GM19328 (cell line): Measurements from ENCODE around the gene NRGN.

Experiments used
- ATAC-seq: cut with Tn5 transposase; IDR thresholded peaks from one replicate; pipeline ENCODE4 v1.9.1; 2021; ENCODE audit warnings: mild to moderate bottlenecking, moderate library complexity; ENCODE audit not compliant: unreplicated experiment

Gene NRGN

DNA sequence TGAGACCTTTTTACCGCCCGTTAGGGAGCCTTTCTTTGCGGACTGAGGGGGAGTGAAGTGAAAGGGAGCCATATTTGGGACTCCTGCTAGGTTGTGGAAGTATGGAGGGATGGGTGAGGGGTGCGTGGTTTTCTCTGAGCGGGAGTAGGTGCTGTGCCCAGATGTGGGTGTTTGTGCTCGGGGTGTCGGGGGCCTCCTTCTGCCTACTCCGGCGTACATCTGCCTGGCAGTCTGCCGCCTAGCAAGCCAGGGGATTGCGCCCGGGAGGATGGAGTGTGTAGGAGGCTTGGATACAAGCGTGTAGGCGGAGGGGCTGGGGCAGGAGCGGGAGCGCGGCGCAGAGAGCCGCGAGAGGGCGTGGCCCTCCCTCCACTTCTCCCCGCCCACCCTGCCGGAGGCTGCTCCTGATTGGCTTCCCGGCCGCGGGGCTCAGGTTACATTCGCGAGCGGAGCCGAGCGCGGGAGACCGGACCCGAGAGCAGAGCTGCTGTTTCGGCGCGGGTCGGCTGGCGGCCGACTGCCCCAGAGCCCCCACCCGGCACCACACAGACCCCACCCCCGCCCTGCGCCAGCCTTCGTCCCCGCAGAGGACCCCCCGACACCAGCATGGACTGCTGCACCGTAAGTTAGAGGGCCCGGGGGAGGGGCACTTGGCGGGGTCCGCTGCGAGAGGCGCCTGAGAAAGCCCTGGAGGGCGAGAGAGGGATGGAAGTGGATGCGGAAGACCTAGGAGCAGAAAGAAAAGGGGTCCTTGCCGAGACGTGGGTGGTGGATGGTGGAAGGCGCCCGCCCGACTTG, at the start of gene NRGN:
NRGN (plus strand) TSS at position 464 of the 798 bp plus-strand sequence; CDS start at position 607, 143 bp downstream.
- peak; percentile 97 for ATAC-seq

DNA sequence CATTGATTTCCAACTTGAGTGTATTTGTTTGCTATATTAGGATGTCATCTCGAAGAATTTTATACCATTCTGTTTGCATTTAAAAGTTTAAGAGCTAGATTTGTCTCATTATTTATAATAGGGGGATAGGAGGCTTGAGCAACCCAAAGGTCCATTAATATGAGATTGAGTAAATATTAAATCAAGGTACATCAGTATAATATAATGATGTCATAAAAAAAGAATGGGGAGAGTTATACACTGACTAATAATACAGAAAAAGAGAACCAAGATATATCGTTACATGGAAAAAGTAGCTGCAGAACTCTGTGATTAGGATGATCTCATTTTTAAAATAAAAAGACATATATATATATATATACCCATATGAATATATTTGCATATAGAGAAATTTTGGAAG, 46.6 kb upstream of the NRGN start:
- ATAC-seq: no peak

DNA sequence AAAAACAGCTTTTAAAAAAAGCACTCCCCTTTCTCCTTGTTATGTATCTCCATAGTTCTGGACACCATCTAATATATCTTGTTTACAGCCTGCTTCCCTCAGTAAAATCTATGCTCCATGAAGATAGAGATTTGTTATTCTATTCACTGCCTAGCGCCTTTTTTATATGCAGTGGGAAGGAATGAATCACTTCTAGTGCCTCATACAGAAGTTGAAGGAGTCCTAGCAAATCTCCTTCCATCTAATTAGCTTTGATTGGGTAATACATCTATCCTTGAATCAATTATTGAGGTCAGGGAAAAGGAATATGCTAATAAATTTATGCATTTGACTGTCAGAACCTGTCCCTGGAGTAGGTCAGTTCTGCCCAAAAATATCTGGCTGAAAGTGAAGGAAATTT, 40.2 kb upstream of the NRGN start:
- no peak for ATAC-seq

DNA sequence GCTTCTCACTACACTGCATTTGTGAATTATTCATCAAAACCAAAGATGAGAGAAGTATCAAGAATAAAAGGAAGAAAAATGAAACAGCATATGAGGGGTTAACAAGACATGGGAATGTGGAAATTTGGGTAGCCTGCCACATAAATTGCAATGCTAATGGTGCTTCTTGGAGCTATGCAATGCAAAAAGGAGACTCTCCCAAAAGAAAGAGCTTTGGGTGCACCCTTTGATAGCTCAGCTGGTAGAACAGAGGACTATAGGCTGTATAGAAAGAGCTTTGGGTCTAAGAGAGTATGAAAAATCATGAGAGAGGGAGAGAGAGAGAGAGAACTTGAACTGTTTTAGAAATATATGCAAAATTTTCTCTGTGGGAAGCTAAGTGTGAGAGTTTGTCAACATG, 39.7 kb upstream of the NRGN start:
- no peak for ATAC-seq

DNA sequence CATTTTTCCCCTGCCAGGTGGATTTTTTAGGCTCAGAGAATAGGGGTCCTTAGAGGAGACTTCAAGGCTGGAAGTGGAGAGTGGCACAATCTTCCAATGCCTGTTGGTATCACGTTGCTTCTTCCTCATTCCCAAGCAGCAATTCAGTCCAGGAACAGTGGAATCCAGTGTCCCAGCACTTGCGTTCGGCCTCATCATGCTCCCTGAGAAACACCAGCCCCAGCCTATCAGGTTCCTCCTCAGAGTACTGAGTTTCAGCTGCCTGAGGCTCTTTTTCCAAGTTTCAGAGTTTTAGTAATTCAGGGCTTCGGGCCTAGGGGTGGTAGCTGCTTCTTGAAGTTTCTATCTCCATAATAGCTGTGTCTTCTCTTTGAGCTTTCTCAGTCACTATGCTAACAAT, 31.9 kb upstream of the NRGN start:
- ATAC-seq: no peak

DNA sequence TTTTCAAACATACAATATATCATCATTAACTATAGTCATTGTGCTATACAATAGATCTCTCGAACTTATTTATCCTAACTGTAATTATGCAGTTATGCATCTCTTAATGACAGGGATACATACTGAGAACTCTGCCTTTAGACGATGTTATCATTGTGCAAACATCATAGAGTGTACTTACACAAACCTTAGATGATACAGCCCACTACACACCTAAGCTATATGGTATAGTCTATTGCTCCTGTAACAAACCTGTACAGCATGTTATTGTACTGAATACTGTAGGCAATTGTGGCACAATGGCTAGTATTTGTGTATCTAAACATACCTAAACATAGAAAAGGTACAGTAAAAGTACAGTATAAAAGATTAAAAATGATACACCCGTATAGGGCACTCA, 27.4 kb upstream of the NRGN start:
- ATAC-seq: no peak

GRCh38 chr11:124716591-124716990, 23.2 kb upstream of the NRGN start:
- no peak for ATAC-seq

DNA sequence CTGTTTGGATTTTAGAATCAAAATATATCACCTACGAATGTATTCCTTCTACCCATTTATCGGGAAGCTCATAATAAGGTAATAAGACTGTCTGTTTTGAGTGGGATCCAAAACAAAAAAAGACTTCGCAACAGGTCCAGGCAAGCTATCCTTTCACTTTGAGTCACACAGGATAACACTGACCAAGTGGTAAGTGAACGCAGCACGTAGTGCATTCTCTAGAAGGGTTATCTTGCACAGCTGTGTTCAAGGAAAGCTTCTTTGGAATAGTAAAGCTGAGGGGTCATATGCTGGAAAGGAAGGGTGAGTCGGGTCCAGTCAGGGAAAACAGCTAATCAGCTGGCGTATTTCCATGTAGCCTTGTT, 22.3 kb upstream of the NRGN start:
- ATAC-seq: no peak

GRCh38 chr11:124717786-124718651, 21.7 kb upstream of the NRGN start:
- no peak for ATAC-seq

DNA sequence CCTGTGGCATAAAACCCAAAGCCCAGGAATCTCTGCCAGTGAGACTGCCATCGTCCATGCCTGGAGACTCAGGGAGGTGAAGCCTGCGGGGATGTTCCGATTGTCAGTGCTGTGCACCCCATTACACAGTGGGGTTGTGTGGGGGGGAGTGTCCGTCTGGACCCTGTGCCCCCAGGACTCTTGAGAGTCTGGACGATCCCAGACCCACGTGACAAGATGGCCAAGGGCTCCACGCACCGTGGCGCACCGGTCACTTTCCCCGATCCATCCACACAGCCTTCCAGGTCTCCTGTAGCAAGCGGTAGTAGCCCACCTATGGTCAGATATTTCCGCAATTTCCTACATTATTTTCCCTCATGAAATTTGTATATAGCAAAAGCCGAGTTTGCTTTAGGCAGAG, 20.9 kb upstream of the NRGN start:
- no peak for ATAC-seq

DNA sequence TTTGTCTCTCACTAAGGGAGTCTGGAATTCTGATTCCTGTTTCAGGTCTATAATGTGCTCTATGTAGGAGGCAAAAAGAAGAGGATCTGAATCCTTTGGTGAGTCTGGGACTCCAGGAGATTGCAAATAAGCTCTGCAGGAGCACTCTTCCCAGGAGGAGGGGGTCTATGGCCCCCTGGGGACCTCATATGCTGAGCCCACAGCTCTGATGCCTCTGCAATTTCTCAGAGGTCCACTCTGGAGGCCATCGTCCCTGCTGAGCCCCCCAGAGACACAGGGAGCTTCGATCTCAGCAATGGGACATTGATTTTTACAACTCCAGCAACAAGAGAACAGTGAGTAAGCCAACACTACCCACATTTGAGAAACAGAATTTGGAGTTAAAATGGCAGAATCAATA, 20.2 kb upstream of the NRGN start:
- ATAC-seq: no peak

- ATAC-seq: no peak
Measured at GRCh38 chr11:124722176-124722575, 17.6 kb upstream of the NRGN start.

DNA sequence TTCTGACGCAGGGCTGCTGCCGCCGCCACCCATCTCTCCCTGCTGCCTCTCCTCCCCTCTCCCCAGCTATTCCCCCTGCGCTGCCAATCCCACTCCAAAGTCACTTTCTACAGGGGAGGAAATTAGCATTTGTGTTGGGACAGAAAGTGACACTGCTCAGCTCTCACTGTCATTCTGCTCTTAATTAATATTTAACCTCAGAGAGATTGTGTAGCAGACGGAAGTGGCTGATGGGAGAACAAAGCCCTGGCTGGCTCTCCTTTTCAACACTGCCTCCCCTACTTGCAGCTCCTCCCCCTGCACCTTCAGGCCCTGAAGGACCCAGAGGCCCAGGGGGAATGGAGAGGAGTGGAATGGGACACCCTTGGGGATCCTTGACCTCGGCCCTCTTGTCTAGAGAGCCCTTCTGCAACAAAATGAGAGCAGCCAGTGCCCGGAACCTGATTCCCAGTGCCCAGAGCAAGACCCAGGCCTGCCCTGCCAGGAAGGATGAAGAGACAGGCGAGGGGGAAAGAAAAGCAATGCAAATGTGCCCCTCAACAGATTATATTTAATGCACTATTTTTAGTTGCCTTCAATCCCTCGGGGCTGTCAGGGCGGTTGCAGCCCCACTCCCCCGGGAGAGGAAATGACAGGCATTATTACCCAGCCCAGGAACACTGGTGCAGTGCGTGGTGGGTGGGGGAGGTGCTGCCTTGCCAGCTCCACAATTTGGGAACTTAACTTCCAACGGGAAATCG, 14.6 kb upstream of the NRGN start:
- ATAC-seq: no peak

- ATAC-seq: no peak
Measured at GRCh38 chr11:124725719-124726105, 14.0 kb upstream of the NRGN start.

- no peak for ATAC-seq
Measured at GRCh38 chr11:124727474-124727873, 12.3 kb upstream of the NRGN start.

DNA sequence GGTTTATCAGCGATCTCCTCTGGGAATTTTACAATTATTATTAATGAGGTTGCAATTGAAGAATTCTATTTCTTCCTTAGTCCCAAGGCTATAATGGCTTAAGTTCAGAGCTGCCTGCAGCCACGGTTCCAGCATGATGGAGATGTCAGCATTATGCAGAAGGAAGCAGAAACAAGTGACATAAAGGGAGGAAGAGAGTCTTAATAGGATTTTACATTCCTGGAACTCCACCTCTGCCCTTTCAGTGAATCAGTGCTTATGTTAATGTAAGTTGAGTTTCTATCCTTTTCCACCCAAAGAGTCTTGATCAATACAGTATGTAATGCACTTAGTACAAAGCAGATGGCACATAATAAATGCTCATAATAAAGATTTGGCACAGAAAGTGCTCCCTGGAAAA, 11.6 kb upstream of the NRGN start:
- ATAC-seq: no peak

DNA sequence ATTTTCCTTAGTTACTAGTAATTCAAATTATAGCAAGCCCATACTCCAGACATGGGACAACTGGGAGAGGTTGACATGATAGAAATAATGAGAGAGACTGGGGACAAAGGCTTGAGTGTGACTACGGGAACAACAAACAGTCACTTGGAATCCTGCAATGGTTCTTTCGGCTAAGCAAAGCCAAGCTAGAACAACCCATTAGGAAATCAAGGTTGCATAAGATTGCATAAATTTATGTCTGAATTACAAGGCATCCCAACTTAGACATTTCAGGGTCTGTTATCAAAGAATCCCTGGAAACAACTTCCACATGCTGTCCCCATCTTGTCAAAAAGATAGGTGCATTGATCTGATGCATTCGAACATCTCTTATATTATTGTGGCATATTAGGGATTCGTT, 10.2 kb upstream of the NRGN start:
- ATAC-seq: no peak

DNA sequence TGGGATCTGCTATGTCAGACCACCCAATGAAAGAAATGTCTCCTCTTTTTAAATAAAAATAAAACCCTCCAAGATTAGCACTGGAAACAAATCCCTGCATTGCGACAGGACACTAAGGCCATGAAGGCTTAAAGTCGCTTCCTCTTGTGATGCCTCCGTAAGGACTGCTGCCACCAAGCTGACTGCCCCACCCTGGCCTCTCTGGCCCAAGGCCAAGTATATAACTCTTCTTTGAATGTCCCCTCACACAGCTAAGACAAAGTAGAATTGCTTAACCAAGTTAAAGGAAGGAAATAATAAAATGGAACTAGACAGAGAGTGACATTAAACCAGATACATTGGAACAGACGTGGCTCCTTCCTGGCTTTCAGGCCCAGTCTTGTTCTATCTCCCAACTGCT, 7.5 kb upstream of the NRGN start:
- ATAC-seq: no peak

- no peak for ATAC-seq
Measured at GRCh38 chr11:124736736-124737135, 3.0 kb upstream of the NRGN start.

GRCh38 chr11:124737638-124738305, 2.0 kb upstream of the NRGN start:
- no peak for ATAC-seq
